OCI-LY7 (cell line): ENCODE data around the gene SLC26A11. TPM values are rescaled to one million over a fixed set of nuclear protein-coding genes. Genes with fewer than 3 reads are reported as not detected.

Experiments
- BruUV-seq: library from RNA; stranded (reverse); fragments of 400-500 nt; replicated peaks from 2 replicates; lab custom pipeline; 2021; lab: Mats Ljungman, UMichigan
- CTCF ChIA-PET: fragments of 300-600 bp; sonication (Branson Sonifier 250); formaldehyde crosslinking; loops from one replicate; lab custom pipeline; 2022; ENCODE audit warnings: antibody characterized with exemption; ENCODE audit not compliant: unreplicated experiment; lab: Charles Lee
- POLR2A ChIA-PET: fragments of 300-600 bp; sonication (Branson Sonifier 250); formaldehyde crosslinking; loops from one replicate; lab custom pipeline; 2022; ENCODE audit warnings: antibody characterized with exemption; lab: Charles Lee
- DNase-seq: peaks from one replicate; pipeline ENCODE4 v3.0.0-alpha.2; 2015; ENCODE audit warnings: low spot score
- H2AFZ ChIP-seq: fragments of 200-600 bp; sonication (generic), shearing (Covaris generic); 2 replicates; pipeline ENCODE4 v1.6.1; 2014; ENCODE audit warnings: mild to moderate bottlenecking, antibody characterized with exemption, low read length, moderate library complexity
- H3K27ac ChIP-seq: fragments of 200-600 bp; sonication (generic); 2 replicates; pipeline ENCODE4 v1.5.1; 2014; ENCODE audit warnings: mixed run types, low read depth, mild to moderate bottlenecking, moderate library complexity, low read length, inconsistent platforms; ENCODE audit not compliant: poor library complexity, severe bottlenecking
- H3K36me3 ChIP-seq: fragments of 200-600 bp; sonication (generic); 2 replicates; pipeline ENCODE4 v1.6.1; 2014; ENCODE audit warnings: mild to moderate bottlenecking, antibody characterized with exemption, low read length, moderate library complexity, mixed read lengths; ENCODE audit not compliant: insufficient read depth
- H3K4me1 ChIP-seq: fragments of 200-600 bp; sonication (generic); 2 replicates; pipeline ENCODE4 v1.5.1; 2014; ENCODE audit warnings: mild to moderate bottlenecking, low read length; ENCODE audit not compliant: insufficient read depth, poor library complexity, severe bottlenecking
- H3K4me2 ChIP-seq: fragments of 200-600 bp; sonication (generic); 2 replicates; pipeline ENCODE4 v1.6.1; 2014; ENCODE audit warnings: mild to moderate bottlenecking, low read length
- H3K4me3 ChIP-seq: fragments of 200-600 bp; sonication (generic); 2 replicates; pipeline ENCODE4 v1.5.1; 2014; ENCODE audit warnings: mild to moderate bottlenecking, low read depth, low read length; ENCODE audit not compliant: poor library complexity, severe bottlenecking
- H3K79me2 ChIP-seq: fragments of 200-600 bp; sonication (generic); 2 replicates; pipeline ENCODE4 v1.6.1; 2016; ENCODE audit warnings: low read depth, mild to moderate bottlenecking, low read length, moderate library complexity, mixed read lengths; ENCODE audit not compliant: insufficient read depth
- H3K9me2 ChIP-seq: fragments of 200-600 bp; sonication (generic); 2 replicates; pipeline ENCODE4 v1.6.1; 2016; ENCODE audit warnings: mild to moderate bottlenecking, low read length, mixed read lengths; ENCODE audit not compliant: insufficient read depth
- H3K9me3 ChIP-seq: fragments of 200-600 bp; sonication (generic); 2 replicates; pipeline ENCODE4 v1.6.1; 2014; ENCODE audit warnings: mild to moderate bottlenecking, mixed run types, low read length, mixed read lengths
- H4K20me1 ChIP-seq: fragments of 200-600 bp; sonication (generic); 2 replicates; pipeline ENCODE4 v1.6.1; 2014; ENCODE audit warnings: mild to moderate bottlenecking, antibody characterized with exemption, low read length, moderate library complexity, mixed read lengths; ENCODE audit not compliant: insufficient read depth
- CTCF ChIP-seq: fragments of 200-600 bp; sonication (generic); conservative IDR thresholded peaks from 2 replicates; pipeline ENCODE4 v1.5.1; 2014; ENCODE audit warnings: mild to moderate bottlenecking, antibody characterized with exemption, low read length, moderate library complexity, mixed read lengths
- EZH2phosphoT487 ChIP-seq: fragments of 200-600 bp; sonication (generic); IDR thresholded peaks from 2 replicates; pipeline ENCODE4 v1.6.1; 2018; ENCODE audit warnings: low read depth, borderline replicate concordance, mild to moderate bottlenecking, mixed run types, antibody characterized with exemption, low read length, moderate library complexity, mixed read lengths
- intact Hi-C: fragments of 100-400 bp; cut with micrococcal nuclease; formaldehyde crosslinking; loops from one replicate; pipeline ENCODE4 v1.10.0; 2022; ENCODE audit not compliant: unreplicated experiment
- total RNA-seq, 2 experiments: library from RNA; depleted of rRNA in 1 of 2; stranded (reverse); fragments of >200 nt in 1 of 2; shearing (Covaris generic) in 1 of 2; gene quantifications; 2 replicates each; pipeline ENCODE4 v1.2.3, GENCODE V29; 2014 to 2022

SLC26A11 gene
- total RNA-seq, 2 experiments from 2014 or later, result 3.5 to 4.1 TPM

GRCh38 chr17:80183581-80184422 is 36.4 kb upstream of the SLC26A11 start:
- ChIA-PET CTCF (interaction anchor here (0.5 kb wide), 1 partner anchor 859 kb away, joined by 3 read pairs; no protein-coding TSS in a partner anchor), POLR2A (no interaction called here)
- TF ChIP-seq EZH2phosphoT487, result no peak
- TF ChIP-seq CTCF, result no peak
- no peaks in the 10 kb centered on the region for H3K9me3 ChIP-seq
- no peak overlapping the region for H2AFZ ChIP-seq
- no peak overlapping the region for H3K27ac ChIP-seq
- H3K4me1 ChIP-seq, result no peaks in the 10 kb centered on the region
- no peaks in the 10 kb centered on the region for H3K79me2 ChIP-seq
- H3K4me2 ChIP-seq, result no peak overlapping the region
- intact Hi-C loops, result no loop called here
- H3K9me2 ChIP-seq, result no peaks in the 10 kb centered on the region
- H3K4me3 ChIP-seq, result no peak overlapping the region
- no peaks in the 10 kb centered on the region for H4K20me1 ChIP-seq
- no peaks in the 10 kb centered on the region for H3K36me3 ChIP-seq
- no peak for DNase-seq
- BruUV-seq, result no TSS peak

- H3K36me3 ChIP-seq, result no peaks in the 10 kb centered on the region
- BruUV-seq, result no TSS peak
- H3K9me2 ChIP-seq, result no peaks in the 10 kb centered on the region
- no peaks in the 10 kb centered on the region for H3K4me1 ChIP-seq
- ChIA-PET CTCF (interaction anchor here (0.5 kb wide), 1 partner anchor 858 kb away, joined by 3 read pairs; no protein-coding TSS in a partner anchor), POLR2A (no interaction called here)
- H2AFZ ChIP-seq, result no peak overlapping the region
- H3K27ac ChIP-seq, result no peak overlapping the region
- H3K79me2 ChIP-seq, result no peaks in the 10 kb centered on the region
- H3K4me2 ChIP-seq, result no peak overlapping the region
- no peaks in the 10 kb centered on the region for H4K20me1 ChIP-seq
- intact Hi-C loops, result no loop called here
- DNase-seq, result no peak
- H3K4me3 ChIP-seq, result no peak overlapping the region
- no peaks in the 10 kb centered on the region for H3K9me3 ChIP-seq
- TF ChIP-seq EZH2phosphoT487 (no peak), CTCF (no peak)
Measured at GRCh38 chr17:80184423-80184714, 35.9 kb upstream of the SLC26A11 start.

GRCh38 chr17:80185968-80186367 is 34.3 kb upstream of the SLC26A11 start:
- DNase-seq, result no peak
- Histone ChIP-seq H3K79me2 (no peaks in the 10 kb centered on the region), H3K27ac (no peak overlapping the region), H4K20me1 (no peaks in the 10 kb centered on the region), H3K36me3 (no peaks in the 10 kb centered on the region), H3K4me1 (no peaks in the 10 kb centered on the region), H3K4me3 (no peak overlapping the region), H3K4me2 (no peak overlapping the region), H3K9me2 (no peaks in the 10 kb centered on the region), H3K9me3 (no peaks in the 10 kb centered on the region), H2AFZ (no peak overlapping the region)
- no peak for TF ChIP-seq CTCF
- TF ChIP-seq EZH2phosphoT487, result no peak
- no TSS peak for BruUV-seq
- intact Hi-C loops, result no loop called here
- ChIA-PET POLR2A (no interaction called here), CTCF (no interaction called here)
